Hematopoietic multipotent progenitor cell treated with erythropoietin and hydrocortisone succinate and interleukin-3 and kit ligand, for 15 days (in vitro differentiated cells): ENCODE data around the gene SLCO4C1.
A peak's percentile ranks its signal among the peaks of the same experiment; 100 is the strongest.

Experiments
- DNase-seq: peaks from one replicate; pipeline ENCODE4 v3.0.0-alpha.2; 2015; ENCODE audit warnings: low spot score

The SLCO4C1 gene

DNA sequence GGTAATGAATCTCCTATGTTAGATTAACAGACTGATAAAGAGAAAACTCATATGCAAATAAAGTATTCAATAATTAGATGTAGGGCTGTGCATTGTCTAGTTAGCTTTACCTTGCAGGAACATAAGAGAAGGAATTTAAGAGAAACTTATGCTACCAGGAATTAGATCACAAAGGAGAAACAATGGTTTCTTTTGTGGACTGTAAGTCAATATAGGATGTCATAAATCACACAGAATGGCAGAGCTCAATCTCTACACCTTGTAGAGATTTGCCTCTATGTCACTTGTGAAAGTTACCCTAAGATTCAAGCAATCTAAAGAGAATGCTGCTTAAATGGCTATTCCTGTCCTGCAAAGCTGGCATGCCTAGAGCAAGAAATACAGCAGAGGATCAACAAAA lies 26.0 kb downstream of the SLCO4C1 start:
- DNase-seq: no peak

DNA sequence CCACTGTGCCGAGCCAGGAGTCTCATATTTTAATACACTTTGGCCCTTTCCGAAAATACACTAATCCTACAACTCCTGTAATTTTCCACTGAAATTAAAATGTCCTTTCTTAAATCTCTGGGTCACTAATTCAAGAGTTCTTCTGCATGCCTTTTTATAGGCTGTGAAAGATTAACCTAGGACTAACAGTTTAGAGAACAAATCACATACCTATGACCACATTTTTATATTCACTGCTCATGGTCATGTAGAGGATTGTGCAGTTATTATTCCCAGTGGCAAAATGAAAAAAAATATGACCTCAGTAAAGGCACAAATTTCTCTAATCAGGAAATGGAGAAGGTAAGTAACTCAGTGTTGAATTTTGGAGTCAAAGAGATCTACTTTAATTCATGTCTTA lies 33.4 kb downstream of the SLCO4C1 start:
- DNase-seq: no peak

DNA sequence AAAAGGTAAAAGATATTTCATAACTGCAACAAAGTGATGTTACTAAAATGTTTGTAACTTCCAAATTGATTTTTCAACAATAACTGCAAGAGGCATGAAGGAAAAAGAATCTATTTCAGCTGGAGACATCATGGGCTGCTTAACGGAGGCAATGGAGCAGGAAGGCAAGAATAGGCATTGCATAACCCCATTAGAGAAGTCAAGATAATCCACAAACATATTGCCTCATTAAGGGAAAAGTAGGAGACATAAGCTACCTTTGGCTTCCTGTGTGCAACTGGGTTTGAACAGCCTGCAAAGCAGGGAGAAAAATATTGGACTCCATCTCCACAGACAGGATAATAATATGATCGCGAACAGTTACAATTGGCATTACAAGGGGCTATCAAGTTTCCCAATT lies 46.7 kb downstream of the SLCO4C1 start:
- no peak for DNase-seq

DNA sequence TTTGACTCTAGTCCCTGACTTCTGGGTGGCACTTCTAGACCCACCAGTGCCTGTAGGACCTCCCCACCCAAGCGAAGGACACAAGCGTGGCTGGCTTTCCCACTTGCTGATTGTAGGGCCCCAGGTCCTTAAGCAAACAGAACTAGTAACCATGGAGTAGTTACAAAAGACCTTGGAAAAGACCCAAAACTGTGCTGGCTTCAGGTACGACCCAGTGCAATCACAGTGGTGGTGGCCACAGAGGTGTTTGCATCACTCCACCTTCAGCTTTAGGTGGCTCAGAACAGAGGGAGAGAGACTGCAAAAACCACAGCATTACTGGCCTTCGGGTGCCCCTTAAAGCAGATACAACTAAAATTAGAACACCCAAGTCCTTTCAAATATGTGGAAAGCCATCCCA lies 52.9 kb downstream of the SLCO4C1 start:
- DNase-seq: no peak

DNA sequence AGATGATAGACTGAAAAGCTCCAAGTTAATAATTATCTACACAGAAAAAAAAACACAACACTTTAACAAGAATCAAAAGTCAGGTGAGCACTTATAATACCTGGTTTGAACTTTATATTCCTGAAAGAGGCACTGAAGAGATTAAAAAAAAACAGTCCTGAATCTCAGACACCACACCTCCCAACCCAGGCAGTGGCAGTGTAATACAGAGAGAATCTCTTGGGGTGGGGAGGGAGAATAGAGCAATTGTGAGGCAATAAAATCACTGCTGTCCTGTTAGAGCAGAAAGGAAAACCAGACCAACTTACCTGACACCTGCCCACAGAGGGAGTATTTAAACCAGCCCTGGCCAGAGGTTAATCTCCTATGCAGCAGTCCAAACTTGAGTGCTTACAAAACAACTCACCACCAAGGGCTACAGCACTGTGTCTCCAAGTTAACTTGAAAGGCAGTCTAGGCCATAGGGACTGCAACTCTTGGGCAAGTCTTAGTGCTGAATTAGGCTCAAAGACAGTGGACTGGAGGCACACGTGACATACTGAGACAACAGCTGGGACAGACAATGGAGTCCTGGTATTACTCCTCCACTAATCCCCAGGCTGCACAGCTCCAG lies 54.2 kb downstream of the SLCO4C1 start:
- no peak for DNase-seq

DNA sequence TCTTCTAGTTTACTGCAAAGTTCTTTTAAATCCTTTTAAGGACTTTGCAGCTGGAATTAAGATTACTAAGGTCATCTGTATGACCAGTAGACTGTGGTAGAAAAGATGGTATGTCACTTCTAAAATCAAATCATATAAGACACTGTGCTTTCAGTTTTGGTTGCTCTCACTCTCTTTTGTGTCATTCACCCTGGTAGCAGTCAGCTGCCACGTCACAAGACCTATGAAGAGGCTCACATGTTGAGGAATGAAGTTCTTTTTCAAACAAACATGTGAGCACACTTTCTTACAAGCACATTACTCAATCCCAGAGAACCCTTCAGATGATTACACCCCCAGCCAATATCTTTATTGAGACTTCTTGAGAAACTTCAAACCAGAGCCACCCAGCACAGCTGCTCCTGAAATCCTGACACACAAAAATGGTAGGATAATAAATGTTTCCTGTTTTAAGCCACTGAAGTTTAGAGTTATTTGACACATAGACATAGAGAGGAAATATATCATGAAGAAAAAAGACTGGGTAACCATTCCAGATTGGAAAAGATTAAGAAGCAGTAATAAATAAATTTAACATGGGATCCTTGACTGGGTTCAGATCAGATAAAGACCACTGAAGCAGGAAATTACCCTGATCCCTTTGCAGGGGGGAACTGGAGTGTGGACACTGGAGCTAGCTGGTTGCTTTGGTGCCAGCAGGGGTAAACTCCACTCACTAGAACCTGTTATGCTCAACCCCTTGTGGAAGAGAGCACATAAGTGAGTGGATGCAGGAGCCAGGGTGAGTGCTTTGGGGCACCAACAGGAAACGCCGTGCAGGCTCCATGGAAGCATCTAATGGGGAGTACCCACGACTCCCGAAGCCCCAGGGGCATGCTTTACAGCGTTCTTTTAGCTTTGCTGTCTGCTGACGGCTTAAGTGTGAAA lies 64.1 kb downstream of the SLCO4C1 start:
- DNase-seq: no peak

DNA sequence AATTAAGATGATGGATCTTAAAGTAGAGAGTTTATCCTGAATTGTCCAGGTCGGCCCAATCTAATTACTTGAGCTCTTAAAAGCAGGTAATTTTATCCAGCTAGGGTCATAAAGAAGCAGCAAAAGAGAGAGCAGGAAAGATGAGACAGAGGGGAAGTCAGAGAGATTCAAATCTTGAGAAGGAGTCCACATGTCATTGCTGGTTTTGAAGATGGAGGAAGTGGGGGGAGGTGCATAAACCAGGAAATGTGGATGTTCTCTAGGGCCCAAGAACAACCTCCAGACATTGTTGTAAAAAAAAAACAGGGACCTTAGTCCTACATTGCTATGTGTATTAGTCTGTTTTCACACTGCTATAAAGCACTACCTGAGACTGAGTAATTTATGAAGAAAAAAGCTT lies 66.4 kb downstream of the SLCO4C1 start:
- DNase-seq: no peak

DNA sequence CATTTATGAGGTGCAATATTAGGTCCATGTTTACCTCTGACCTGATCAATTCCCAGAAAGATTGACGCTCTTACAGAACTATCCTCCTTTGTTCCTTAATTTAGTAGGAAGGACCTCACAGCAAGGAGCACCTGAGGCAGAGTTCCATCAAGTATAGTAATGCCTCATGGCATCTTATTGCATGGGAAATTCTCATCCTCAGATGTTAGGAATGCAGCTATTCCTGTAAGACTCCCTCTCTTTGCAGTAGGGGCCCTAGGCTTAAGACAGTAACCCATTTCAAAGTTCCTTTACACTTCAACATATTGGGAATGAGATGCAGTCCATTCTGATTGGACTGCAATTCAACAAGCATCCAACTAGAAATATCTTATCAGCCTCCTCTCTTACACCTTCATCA lies 69.8 kb downstream of the SLCO4C1 start:
- no peak for DNase-seq

DNA sequence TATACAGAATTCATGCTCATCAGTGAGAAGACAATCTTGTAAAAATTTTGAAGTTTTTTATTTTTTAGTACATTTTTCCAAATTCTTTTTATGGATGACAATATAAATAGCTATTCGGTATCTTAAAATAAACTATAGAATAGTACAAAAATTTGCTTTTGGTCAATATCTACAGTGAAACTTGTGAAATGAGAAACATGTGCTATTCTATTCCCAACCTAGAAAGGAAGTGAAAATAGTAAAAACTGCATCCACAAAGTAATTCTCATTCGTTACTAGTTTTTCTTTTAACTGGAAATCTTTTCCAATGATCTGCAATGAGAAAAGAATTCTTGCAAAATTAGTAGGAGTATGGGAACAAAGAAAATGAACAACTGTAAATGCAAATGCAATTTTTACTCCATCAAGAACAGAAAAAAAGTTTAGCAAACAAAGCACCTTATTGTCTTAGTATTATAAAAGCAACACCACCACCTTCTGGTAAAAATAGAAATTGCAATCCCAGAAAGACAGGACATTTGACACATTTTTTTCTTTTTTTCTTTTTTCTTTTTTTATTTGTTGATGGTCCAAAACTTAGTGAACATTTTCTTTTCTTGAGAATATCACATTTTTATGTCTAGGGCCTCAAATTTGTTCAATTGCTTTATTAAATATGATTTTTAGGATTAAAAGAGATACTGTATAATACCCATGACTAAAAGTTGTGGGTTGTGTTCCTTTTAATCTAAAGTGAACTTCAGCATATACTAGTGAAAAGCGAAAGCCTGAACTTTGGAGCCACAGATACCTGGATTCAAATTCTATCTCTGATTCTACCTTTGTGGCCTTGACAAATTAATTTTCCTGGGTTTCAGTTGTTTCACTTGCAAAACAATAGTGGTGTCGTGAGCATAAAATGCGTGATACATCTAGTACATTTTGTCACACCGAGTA lies 72.3 kb downstream of the SLCO4C1 start:
- peak; percentile 18 for DNase-seq

DNA sequence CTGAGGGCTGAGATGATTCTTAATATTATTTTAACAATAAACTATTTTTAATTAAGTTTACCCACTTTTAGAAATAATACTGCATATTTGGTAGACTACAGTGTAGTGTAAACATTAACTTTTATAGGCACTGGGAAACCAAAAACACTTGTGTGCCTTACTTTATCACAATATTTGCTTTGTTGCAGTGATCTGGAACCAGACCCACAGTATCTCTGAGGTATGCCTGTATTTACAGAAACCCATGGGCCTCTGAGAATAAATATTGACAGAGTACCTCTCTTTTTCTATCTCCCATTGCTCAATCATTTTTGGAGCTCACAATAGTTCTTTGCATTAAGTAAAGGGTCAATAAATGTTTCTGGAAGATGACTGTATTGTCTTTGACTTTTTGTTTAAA lies 73.3 kb downstream of the SLCO4C1 start:
- DNase-seq: no peak

DNA sequence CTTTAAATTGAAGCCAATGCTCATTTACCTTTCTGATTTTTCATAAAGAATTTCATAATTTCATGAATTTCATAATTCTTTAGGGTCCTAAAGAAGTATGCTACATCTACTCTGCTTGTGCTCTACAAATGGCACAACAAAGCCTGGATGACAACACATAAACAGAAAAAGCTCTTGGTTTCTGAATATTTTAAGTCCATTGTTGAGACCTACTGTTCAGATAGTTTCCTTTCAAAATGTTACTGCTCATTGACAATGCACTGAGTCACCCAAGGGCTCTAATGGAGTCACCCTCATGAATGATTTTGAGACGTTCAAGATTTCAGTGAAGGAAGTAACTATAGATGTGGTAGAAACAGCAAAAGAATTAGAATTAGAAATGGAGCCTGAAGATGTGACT lies 74.1 kb downstream of the SLCO4C1 start:
- DNase-seq: no peak

DNA sequence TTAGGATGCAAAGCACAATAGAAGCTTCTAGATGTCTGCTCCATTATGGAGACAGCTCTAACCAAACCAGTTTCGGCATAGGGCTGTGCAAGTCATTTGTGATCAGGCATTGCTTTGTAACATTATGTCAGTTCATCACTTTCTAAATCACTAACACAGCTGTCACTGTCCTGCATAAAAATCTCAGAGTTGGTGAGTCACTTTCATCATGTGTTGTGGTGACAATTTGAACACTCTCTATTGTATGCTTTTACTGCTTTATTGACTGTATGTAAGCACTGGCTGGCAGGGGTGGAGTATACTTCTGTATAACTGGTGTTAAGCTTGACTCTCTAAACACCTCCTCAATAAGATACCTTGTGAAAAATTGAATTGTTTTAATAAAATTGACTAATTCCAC lies 77.9 kb downstream of the SLCO4C1 start:
- no peak for DNase-seq

DNA sequence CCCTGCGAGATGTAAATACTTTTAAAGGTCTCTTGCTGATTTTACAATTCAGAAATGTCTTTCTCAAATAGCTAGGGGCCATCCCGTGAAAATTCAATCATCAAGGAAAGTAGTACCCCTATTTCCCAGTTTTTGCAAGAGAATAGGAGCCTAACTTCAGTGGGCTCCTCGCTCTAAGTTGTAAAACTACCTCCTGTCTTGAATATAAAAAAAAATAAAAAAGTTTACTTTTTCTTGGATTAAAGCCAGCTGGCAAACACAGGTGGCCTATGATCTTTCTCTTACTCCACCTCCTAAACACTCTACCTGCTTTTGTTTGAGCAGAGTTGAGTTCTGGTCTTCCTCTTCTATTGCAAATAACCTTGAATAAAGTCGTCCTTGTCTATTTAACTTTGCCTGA lies 79.4 kb downstream of the SLCO4C1 start:
- no peak for DNase-seq

DNA sequence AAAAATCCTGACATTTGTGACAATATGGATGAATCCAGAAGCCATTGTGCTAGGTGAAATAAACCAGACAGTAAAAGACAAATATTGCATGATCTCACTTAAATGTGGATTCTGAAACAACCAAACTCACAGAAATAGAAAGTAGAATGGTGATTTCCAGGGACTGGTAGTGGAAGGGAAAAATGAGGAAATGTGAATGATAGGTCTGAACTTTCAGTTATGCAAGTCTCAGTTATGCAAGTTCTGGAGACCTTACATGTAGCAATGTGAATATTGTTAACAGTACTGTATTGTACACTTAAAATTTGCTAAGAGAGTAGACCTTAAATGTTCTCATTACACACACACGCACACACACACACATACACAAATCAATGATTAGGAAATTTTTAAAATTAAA lies 84.9 kb downstream of the SLCO4C1 start:
- no peak for DNase-seq

DNA sequence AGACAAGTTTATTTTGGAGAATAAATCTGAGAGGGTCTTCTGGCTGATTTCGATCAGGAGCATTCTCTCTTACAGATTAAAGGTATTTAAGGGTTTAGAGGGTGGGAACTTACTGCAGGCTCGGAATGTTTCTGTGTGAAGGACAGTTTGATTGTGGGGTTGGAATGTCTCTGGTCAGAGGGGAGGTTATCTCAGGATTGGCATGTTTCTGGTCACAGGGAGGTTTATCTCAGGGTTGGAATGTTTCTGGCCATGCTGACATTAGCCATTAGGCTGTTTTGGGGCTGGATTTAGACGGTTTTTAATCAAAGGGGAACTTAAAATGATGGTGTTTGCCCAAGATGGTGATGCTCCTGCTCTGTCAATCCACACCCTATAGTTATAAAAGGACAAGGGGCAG lies 95.2 kb downstream of the SLCO4C1 start:
- DNase-seq: no peak

DNA sequence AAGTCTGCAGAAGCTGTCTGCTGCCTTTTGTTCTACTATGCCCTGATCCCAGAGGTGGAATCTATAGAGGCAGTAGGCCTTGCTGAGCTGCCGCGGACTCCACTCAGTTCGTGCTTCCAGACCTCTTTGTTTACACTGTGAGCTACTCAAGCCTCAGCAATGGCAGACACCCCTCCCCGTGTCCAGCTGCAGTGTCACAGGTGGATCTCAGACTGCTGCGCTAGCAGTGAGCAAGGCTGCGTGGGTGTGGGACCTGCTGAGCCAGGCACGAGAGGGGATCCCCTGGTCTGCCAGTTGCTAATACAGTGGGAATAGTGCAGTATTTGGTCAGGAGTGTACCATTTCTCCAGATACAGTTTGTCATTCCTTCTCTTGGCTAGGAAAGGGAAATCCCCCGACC lies 99.6 kb downstream of the SLCO4C1 start:
- no peak for DNase-seq
